ENCODE data around the gene IFT20. TPM values are rescaled to one million over a fixed set of nuclear protein-coding genes. Genes with fewer than 3 reads are reported as not detected.

The IFT20 gene
- total RNA-seq, 2 donors from 2014 or later = 15.6 to 19.6 TPM

GRCh38 chr17:28285965-28286364 lies 49.3 kb downstream of the IFT20 start:
- no peaks in the 10 kb centered on the region for H3K27me3 ChIP-seq
- H3K36me3 ChIP-seq = no peaks in the 10 kb centered on the region
- no peaks in the 10 kb centered on the region for H3K4me1 ChIP-seq
- DNase-seq (ENCODE audit: low spot score) = no peak
- H3K27ac ChIP-seq = no peak overlapping the region
- H3K9me3 ChIP-seq = no peaks in the 10 kb centered on the region
- TF ChIP-seq, protein P1, sequence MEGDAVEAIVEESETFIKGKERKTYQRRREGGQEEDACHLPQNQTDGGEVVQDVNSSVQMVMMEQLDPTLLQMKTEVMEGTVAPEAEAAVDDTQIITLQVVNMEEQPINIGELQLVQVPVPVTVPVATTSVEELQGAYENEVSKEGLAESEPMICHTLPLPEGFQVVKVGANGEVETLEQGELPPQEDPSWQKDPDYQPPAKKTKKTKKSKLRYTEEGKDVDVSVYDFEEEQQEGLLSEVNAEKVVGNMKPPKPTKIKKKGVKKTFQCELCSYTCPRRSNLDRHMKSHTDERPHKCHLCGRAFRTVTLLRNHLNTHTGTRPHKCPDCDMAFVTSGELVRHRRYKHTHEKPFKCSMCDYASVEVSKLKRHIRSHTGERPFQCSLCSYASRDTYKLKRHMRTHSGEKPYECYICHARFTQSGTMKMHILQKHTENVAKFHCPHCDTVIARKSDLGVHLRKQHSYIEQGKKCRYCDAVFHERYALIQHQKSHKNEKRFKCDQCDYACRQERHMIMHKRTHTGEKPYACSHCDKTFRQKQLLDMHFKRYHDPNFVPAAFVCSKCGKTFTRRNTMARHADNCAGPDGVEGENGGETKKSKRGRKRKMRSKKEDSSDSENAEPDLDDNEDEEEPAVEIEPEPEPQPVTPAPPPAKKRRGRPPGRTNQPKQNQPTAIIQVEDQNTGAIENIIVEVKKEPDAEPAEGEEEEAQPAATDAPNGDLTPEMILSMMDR (IDR thresholded peaks at IDR 0.05) = no peak
- no peak overlapping the region for H3K4me3 ChIP-seq

DNA sequence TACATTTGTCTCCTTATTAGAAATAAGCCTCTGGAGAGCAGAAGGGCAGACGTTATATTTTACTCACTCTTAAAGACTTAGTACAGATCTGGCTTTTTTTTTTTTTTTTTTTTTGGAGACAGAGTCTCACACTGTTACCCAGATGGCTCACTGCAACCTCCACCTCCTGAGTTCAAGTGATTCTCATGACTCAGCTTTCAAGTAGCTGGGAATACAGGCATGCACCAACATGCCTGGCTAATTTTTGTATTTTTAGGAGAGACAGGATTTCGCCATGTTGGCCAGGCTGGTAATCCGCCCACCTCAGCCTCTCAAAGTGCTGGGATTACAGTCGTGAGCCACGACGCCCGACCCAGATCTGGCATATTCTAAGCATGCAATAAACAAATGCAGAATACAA lies 52.7 kb downstream of the IFT20 start:
- H3K4me3 ChIP-seq = no peak overlapping the region
- no peaks in the 10 kb centered on the region for H3K36me3 ChIP-seq
- H3K27me3 ChIP-seq = no peaks in the 10 kb centered on the region
- no peak for DNase-seq (ENCODE audit: low spot score)
- H3K9me3 ChIP-seq = no peaks in the 10 kb centered on the region
- TF ChIP-seq, protein P1 (IDR thresholded peaks at IDR 0.05) = no peak
- H3K27ac ChIP-seq = no peak overlapping the region
- no peaks in the 10 kb centered on the region for H3K4me1 ChIP-seq

GRCh38 chr17:28280826-28281225 lies 54.4 kb downstream of the IFT20 start:
- H3K27ac ChIP-seq = no peak overlapping the region
- no peaks in the 10 kb centered on the region for H3K27me3 ChIP-seq
- H3K4me1 ChIP-seq = no peaks in the 10 kb centered on the region
- DNase-seq (ENCODE audit: low spot score) = no peak
- TF ChIP-seq, protein P1 (IDR thresholded peaks at IDR 0.05) = no peak
- H3K9me3 ChIP-seq = no peaks in the 10 kb centered on the region
- no peak overlapping the region for H3K4me3 ChIP-seq
- H3K36me3 ChIP-seq = no peaks in the 10 kb centered on the region

DNA sequence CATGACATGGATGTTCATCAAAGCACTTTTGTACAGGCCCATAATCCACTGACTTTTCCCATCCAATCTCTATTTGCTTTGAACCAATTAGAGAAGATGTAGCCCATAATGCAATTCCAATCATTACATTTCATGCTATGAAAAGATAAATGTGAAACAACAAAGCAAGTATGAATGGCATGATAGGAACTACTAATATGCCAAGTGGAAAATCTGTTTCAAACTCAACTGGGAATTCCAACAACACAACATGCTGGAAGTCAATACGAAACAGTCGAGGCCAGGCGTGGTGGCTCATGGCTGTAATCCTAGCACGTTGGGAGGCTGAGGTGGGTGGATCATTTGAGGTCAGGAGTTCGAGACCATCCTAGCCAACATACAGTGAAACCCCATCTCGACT lies 55.9 kb downstream of the IFT20 start:
- TF ChIP-seq, protein P1 (IDR thresholded peaks at IDR 0.05) = no peak
- Histone ChIP-seq H3K9me3 (no peaks in the 10 kb centered on the region), H3K4me3 (no peak overlapping the region), H3K4me1 (no peaks in the 10 kb centered on the region), H3K27me3 (no peaks in the 10 kb centered on the region), H3K27ac (no peak overlapping the region), H3K36me3 (no peaks in the 10 kb centered on the region)
- DNase-seq (ENCODE audit: low spot score) = no peak

Small RNAs within 50 kb of the gene (microRNA-seq; reads per million reads assigned to microRNA genes)
- gene MIR4723 (ENCODE audit: borderline number of aligned reads in 2 of 2, borderline replicate concordance in 1 of 2) = 0 to 1.4 reads per million in 2 donors

Other genes with a start within 250 kb of the IFT20 start
- 1 to 10 TPM; 3.2 to 3.4 TPM for gene TMEM97, start 16.3 kb downstream of the IFT20 start, total RNA-seq
- gene TNFAIP1, start 289 bp upstream of the IFT20 start, total RNA-seq = 10 to 100 TPM; 28.1 to 47.6 TPM
- gene POLDIP2, start 22.1 kb upstream of the IFT20 start, total RNA-seq = 100 to 1,000 TPM in 1 of 2 donors, 10 to 100 TPM in 1; 98.9 to 108 TPM
- not detected for gene SEBOX, start 29.7 kb upstream of the IFT20 start, total RNA-seq
- gene VTN, start 34.8 kb upstream of the IFT20 start, total RNA-seq = 10 to 100 TPM in 1 of 2 donors, 1 to 10 TPM in 1; 5.4 to 86.7 TPM
- 1 to 10 TPM; 6.2 to 7.7 TPM for gene SARM1, start 36.2 kb upstream of the IFT20 start, total RNA-seq
- gene SLC46A1, start 70.7 kb upstream of the IFT20 start, total RNA-seq = 1 to 10 TPM; 3.7 to 6.8 TPM
- not detected for gene SLC13A2, start 138.2 kb upstream of the IFT20 start, total RNA-seq
- gene FOXN1, start 170.9 kb upstream of the IFT20 start, total RNA-seq = not detected
- 10 to 100 TPM; 19.6 to 30.3 TPM for gene UNC119, start 217.2 kb upstream of the IFT20 start, total RNA-seq
- gene PIGS, start 236.1 kb upstream of the IFT20 start, total RNA-seq = 10 to 100 TPM; 51.6 to 74.8 TPM
- gene ALDOC, start 241.4 kb upstream of the IFT20 start, total RNA-seq = 100 to 1,000 TPM; 355 to 363 TPM

All from right atrium auricular region (tissue), 2 donors.